Ovary (tissue), 3 donors: ENCODE measurements around the gene RHBDL1.

Experiments
- CTCF ChIP-seq, 3 donors: fragments of 450-650 bp in 2 of 3; fragments of 200-600 bp in 1 of 3; IDR thresholded peaks; one replicate each; pipeline versions ENCODE4 v1.5.1 to v1.8.0; 2016 to 2022; ENCODE audit warnings: antibody characterized with exemption in 3 of 3, mild to moderate bottlenecking in 1 of 3
- POLR2A ChIP-seq: fragments of 450-650 bp; IDR thresholded peaks from one replicate; pipeline ENCODE4 v1.6.1; 2017; ENCODE audit warnings: antibody characterized with exemption, mild to moderate bottlenecking, moderate library complexity
- donor health status: DM: no; HTN: no; CAD: no.

GRCh38 chr16:672371-672770 is 3.1 kb upstream of the RHBDL1 start:
- TF ChIP-seq POLR2A = no peak
- no peak for TF ChIP-seq CTCF (IDR thresholded peaks at IDR 0.05)
